Natural killer cell (primary cell): ENCODE measurements around the gene MEF2B. TPM values are rescaled to one million over a fixed set of nuclear protein-coding genes. Genes with fewer than 3 reads are reported as not detected.

Experiments used
- ATAC-seq, 3 donors: fragments of 150-1000 bp in 2 of 3; fragments of 200-7000 bp in 1 of 3; cut with Tn5 transposase; 1 replicate in 1 of 3; 2 replicates in 2 of 3; pipeline ENCODE4 v1.10.0; 2021; ENCODE audit warnings: mild to moderate bottlenecking in 2 of 3, moderate library complexity in 2 of 3
- DNase-seq, 2 donors: peaks; one replicate each; pipeline versions ENCODE4 v3.0.0 to v3.0.0-alpha.2; 2013 to 2021; ENCODE audit warnings: mixed read lengths in 1 of 2
- H3K27ac ChIP-seq: one replicate; pipeline ENCODE4 v1.5.1; 2013; ENCODE audit warnings: mild to moderate bottlenecking, low read length
- H3K27me3 ChIP-seq: one replicate; pipeline ENCODE4 v1.6.1; 2013; ENCODE audit warnings: low read length; ENCODE audit not compliant: control insufficient read depth, insufficient read depth
- H3K36me3 ChIP-seq: one replicate; pipeline ENCODE4 v1.6.1; 2013; ENCODE audit warnings: low read length; ENCODE audit not compliant: control insufficient read depth, insufficient read depth
- H3K4me1 ChIP-seq: one replicate; pipeline ENCODE4 v1.6.1; 2013; ENCODE audit warnings: low read length; ENCODE audit not compliant: control insufficient read depth, insufficient read depth
- H3K4me3 ChIP-seq: one replicate; pipeline ENCODE4 v1.5.1; 2013; ENCODE audit warnings: low read length
- H3K9me3 ChIP-seq: one replicate; pipeline ENCODE4 v1.6.1; 2013; ENCODE audit warnings: low read length; ENCODE audit not compliant: control insufficient read depth, insufficient read depth
- H3K27ac Mint-ChIP-seq, 2 donors: one replicate each; pipeline ENCODE4 v1.8.0; 2022; ENCODE audit warnings: mild to moderate bottlenecking in 2 of 2, mixed read lengths in 2 of 2, moderate library complexity in 1 of 2
- H3K27me3 Mint-ChIP-seq, 2 donors: one replicate each; pipeline ENCODE4 v1.8.0; 2022; ENCODE audit warnings: low read depth in 2 of 2, mixed read lengths in 2 of 2
- H3K36me3 Mint-ChIP-seq: one replicate; pipeline ENCODE4 v1.8.0; 2022; ENCODE audit warnings: mixed read lengths
- H3K4me1 Mint-ChIP-seq, 2 donors: one replicate each; pipeline ENCODE4 v1.8.0; 2022; ENCODE audit warnings: mixed read lengths in 2 of 2
- H3K4me3 Mint-ChIP-seq: one replicate; pipeline ENCODE4 v1.8.0; 2022; ENCODE audit warnings: mild to moderate bottlenecking, moderate library complexity, mixed read lengths
- H3K9me3 Mint-ChIP-seq, 2 donors: one replicate each; pipeline ENCODE4 v1.8.0; 2022; ENCODE audit warnings: mixed read lengths in 2 of 2
- WGBS: methylation state at CpG from one replicate; pipeline ENCODE4 v1.1.7; 2013; ENCODE audit warnings: missing lambda C conversion rate; ENCODE audit not compliant: insufficient coverage; 5-methylcytosine and 5-hydroxymethylcytosine counted together
- intact Hi-C: fragments of 100-400 bp; cut with micrococcal nuclease; formaldehyde crosslinking; loops from one replicate; pipeline ENCODE4 v1.14.2; 2022
- total RNA-seq, 4 donors: library from RNA; stranded (reverse); fragments of 120-200 nt in 1 of 4; gene quantifications; one replicate each; pipeline versions ENCODE4 v1.2.3 to v1.2.4, GENCODE V29; 2013 to 2022
- TF ChIP-seq, protein P1 (sequence below): fragments of 200-600 bp; IDR thresholded peaks from one replicate; pipeline ENCODE4 v1.8.0; 2022; ENCODE audit warnings: antibody characterized with exemption

Gene MEF2B
- total RNA-seq, 3 donors from 2014 or later (not counting 1 experiment from before 2014, with no cell fraction given) = 4.7 to 7.0 (median 5.6) TPM

DNA sequence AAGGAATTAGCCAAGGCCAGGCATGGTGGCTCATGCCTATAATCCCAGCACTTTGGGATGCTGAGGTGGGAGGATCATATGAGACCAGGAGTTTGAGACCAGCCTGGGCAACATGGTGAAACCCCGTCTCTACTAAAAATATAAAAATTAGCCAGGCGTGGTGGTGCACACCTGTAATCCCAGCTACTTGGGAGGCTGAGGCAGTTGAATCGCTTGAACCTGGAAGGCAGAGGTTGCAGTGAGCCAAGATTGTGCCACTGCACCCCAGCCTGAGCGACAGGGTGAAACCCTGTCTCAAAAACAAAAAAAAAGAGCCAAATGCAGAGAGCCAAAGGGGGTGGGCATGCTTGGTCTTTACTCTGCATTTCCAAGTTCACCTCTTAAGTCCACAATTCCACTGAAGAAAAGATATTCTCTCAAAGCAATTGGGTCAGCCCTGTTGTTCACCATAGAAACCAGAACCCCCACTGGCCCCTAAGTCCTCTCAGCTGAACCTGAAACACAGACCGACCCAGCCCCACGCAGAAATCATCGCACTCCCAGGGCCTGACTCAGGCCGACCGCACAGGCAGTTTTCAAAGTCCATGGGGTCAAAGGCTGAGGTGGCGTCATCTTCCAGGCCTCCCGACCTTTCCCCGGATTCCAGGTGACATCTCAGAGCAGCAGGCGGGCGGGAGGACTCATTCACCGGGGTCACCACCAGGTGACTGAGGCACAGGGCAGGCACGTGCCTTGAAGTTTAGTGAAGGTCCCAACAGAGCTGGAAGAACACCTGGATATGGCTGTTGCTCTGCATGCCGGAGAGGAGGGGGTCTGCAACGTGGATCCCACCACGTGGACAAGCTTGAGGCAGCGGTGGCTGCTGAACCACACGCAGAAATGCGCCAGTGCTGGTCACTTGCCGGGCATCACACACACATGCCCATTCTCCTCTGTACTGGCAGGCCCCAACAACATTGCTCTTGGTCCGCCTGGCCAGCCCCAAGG is 73.1 kb downstream of the MEF2B start:
- ATAC-seq = no peak
- Histone ChIP-seq H3K4me1 (no peaks in the 10 kb centered on the region), H3K27me3 (no peaks in the 10 kb centered on the region), H3K4me3 (no peak overlapping the region), H3K36me3 (peaks cover 30% of the 10 kb centered on the region), H3K9me3 (no peaks in the 10 kb centered on the region), H3K27ac (no peak overlapping the region)
- Mint-ChIP-seq H3K27me3 (no peaks in the 10 kb centered on the region), H3K27ac (no peak overlapping the region), H3K4me1 (peaks cover 0 to 6% of the 10 kb centered on the region in 2 donors), H3K4me3 (no peak overlapping the region), H3K36me3 (no peaks in the 10 kb centered on the region), H3K9me3 (no peaks in the 10 kb centered on the region)
- TF ChIP-seq, protein P1, sequence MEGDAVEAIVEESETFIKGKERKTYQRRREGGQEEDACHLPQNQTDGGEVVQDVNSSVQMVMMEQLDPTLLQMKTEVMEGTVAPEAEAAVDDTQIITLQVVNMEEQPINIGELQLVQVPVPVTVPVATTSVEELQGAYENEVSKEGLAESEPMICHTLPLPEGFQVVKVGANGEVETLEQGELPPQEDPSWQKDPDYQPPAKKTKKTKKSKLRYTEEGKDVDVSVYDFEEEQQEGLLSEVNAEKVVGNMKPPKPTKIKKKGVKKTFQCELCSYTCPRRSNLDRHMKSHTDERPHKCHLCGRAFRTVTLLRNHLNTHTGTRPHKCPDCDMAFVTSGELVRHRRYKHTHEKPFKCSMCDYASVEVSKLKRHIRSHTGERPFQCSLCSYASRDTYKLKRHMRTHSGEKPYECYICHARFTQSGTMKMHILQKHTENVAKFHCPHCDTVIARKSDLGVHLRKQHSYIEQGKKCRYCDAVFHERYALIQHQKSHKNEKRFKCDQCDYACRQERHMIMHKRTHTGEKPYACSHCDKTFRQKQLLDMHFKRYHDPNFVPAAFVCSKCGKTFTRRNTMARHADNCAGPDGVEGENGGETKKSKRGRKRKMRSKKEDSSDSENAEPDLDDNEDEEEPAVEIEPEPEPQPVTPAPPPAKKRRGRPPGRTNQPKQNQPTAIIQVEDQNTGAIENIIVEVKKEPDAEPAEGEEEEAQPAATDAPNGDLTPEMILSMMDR = no peak
- no peak for DNase-seq
- intact Hi-C loops = no loop called here
- 98% methylated on average over 24 of the region's 24 CpGs for WGBS

DNA sequence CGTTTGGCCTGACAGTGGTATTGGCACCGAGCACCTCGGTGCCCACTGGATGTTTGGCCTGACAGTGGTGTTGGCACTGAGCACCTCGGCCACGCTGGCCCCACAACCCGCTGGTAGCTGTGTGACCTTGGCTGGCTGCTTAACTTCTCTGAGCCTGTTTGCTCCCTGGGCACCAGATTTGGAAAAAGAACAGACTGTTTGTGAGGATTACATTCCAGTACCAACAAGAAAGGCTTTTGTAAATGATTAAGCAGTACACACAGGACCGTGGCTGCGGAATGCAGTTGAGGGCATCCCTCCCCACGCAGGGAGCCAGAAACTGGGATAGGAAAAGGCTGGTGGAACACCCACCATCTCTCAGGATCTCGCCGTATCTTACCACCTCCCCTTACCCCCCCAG is 74.4 kb downstream of the MEF2B start:
- ATAC-seq = no peak
- no peak overlapping the region for H3K27ac Mint-ChIP-seq
- H3K27me3 Mint-ChIP-seq = no peaks in the 10 kb centered on the region
- H3K4me3 Mint-ChIP-seq = no peak overlapping the region
- H3K9me3 Mint-ChIP-seq = no peaks in the 10 kb centered on the region
- 86% methylated on average over 9 of the region's 11 CpGs for WGBS
- H3K36me3 ChIP-seq = peaks cover 25% of the 10 kb centered on the region
- no peaks in the 10 kb centered on the region for H3K36me3 Mint-ChIP-seq
- no peaks in the 10 kb centered on the region for H3K9me3 ChIP-seq
- H3K4me1 ChIP-seq = no peaks in the 10 kb centered on the region
- H3K4me1 Mint-ChIP-seq = peaks cover 0 to 6% of the 10 kb centered on the region in 2 donors
- intact Hi-C loops = no loop called here
- TF ChIP-seq, protein P1 = no peak
- H3K27ac ChIP-seq = no peak overlapping the region
- no peak overlapping the region for H3K4me3 ChIP-seq
- H3K27me3 ChIP-seq = no peaks in the 10 kb centered on the region
- no peak for DNase-seq

Other genes starting within 250 kb of the MEF2B start
- 1 to 10 TPM in 1 of 3 donors, under 1 TPM in 1, not detected in 1; 0.19 to 4.8 TPM for gene HOMER3, start 229.0 kb downstream of the MEF2B start, total RNA-seq
- gene SUGP2, start 136.7 kb downstream of the MEF2B start, total RNA-seq = 100 to 1,000 TPM; 220 to 237 (median 236) TPM
- 10 to 100 TPM; 19.3 to 21.2 (median 21.0) TPM for gene ARMC6, start 136.7 kb downstream of the MEF2B start, total RNA-seq
- 10 to 100 TPM; 34.6 to 50.3 (median 41.8) TPM for gene SLC25A42, start 106.3 kb downstream of the MEF2B start, total RNA-seq
- gene TMEM161A, start 31.8 kb downstream of the MEF2B start, total RNA-seq = 10 to 100 TPM; 13.9 to 16.5 (median 14.2) TPM
- gene BORCS8, start 21.9 kb upstream of the MEF2B start, total RNA-seq = 10 to 100 TPM; 28.2 to 42.4 (median 33.2) TPM
- 10 to 100 TPM; 50.1 to 67.5 (median 66.0) TPM for gene RFXANK, start 22.0 kb upstream of the MEF2B start, total RNA-seq
- gene NR2C2AP, start 33.2 kb upstream of the MEF2B start, total RNA-seq = 10 to 100 TPM; 14.7 to 16.7 (median 16.4) TPM
- not detected for gene NCAN, start 41.7 kb upstream of the MEF2B start, total RNA-seq
- gene TM6SF2, start 103.0 kb upstream of the MEF2B start, total RNA-seq = not detected
- 10 to 100 TPM; 64.7 to 86.5 (median 75.8) TPM for gene SUGP1, start 150.2 kb upstream of the MEF2B start, total RNA-seq
- gene MAU2, start 150.6 kb upstream of the MEF2B start, total RNA-seq = 100 to 1,000 TPM; 144 to 164 (median 151) TPM
- 100 to 1,000 TPM; 209 to 232 (median 230) TPM for gene GATAD2A, start 235.4 kb upstream of the MEF2B start, total RNA-seq